Hematopoietic multipotent progenitor cell treated with erythropoietin and hydrocortisone succinate and interleukin-3 and kit ligand, for 17 days (in vitro differentiated cells): ENCODE measurements around the gene FBXO48.
"Not testable (repeated sequence)": the region's sequence is repeated elsewhere in the genome, so short reads cannot be mapped to it uniquely, and the experiment has no call there.

Experiments used
- DNase-seq: peaks from one replicate; pipeline ENCODE4 v3.0.0-alpha.2; 2015; ENCODE audit warnings: low spot score

Gene FBXO48, protein sequence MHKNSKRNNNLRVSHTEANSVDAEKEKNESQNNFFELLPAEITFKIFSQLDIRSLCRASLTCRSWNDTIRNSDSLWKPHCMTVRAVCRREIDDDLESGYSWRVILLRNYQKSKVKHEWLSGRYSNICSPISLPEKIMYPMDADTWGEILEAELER

DNA sequence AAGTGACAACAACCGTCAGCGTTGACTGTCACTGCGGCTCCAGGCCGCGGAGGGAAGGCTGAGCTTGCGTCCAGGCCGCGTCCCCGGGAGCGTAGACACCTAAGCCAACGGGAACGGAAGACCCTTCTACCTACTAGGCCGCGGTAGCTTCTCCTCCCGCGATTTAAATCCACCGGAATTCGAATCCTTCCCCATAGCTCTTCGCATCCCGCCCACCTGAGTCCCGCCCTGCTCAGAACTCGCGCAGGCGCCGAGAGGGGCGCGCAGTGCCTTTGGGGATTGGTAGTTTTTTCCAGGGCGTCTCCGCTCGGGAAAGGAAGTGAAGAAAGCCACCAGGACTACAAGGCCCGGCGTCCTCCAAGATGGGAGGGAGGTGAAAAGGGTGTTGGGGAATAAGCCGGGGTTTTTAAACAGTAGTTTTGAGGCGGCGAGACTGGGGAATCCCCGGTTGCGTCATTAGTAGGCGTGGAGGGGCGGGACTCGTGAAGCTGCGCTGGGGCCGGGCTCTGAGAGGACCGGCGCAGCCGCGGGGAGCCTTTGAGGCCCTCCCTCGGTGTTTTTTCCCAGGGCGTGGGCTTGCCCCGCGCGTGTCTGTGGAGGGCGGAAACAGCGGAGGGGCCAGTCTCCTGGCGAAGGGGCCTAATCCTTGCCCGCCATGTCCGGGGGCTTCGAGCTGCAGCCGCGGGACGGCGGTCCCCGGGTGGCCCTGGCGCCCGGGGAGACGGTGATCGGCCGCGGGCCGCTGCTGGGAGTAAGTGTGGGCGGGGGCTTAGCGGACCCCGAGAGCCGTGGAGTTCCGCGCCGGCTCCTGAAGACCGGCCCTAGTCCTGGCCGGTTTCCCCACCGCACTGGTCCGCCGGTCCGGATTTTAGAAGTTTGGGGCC is at the start of gene FBXO48, which contains the start of gene APLF:
Gene FBXO48 (minus strand): TSS at position 218 of the 884 bp plus-strand sequence. CDS start 2,149 bp downstream, outside the sequence.
Gene APLF (plus strand): TSS at position 509 of the 884 bp plus-strand sequence. CDS start 147 bp downstream, at position 656.
- DNase-seq: peak; percentile 99

DNA sequence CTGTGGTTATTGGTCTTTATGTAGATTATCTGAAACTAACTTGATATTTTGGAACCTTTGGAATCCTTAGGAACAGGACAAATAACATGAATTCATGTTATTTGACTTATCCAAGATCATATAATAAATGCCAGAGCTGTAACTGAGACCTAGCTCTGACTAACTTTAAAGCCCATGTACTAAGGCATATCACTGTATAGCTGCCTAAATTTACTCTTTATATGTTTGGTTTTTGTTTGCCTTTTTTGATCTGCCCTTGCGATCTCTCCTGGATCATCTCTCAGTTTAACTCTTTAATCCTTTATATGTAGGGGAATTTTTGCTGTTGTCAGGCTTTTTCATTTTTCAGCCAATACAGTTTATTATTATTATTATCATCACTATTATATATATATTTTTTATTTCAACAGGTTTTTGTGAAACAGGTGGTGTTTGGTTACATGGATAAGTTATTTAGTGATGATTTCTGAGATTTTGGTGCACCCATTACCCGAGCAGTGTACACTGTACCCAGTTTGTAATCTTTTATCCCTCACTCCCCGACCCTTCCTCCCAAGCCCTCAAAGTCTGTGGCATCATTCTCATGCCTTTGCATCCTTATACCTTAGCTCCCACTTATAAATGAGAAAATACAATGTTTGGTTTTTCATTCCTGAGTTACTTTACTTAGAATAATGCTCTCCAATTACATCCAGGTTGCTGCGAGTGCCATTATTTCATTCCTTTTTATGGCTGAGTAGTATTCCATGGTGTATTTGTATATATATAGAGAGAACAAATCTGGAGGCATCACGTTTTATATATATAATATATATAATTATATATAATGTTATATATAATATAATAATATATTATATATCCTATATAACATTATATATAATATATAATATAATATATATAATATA is 49.2 kb upstream of the FBXO48 start:
- DNase-seq: no peak

DNA sequence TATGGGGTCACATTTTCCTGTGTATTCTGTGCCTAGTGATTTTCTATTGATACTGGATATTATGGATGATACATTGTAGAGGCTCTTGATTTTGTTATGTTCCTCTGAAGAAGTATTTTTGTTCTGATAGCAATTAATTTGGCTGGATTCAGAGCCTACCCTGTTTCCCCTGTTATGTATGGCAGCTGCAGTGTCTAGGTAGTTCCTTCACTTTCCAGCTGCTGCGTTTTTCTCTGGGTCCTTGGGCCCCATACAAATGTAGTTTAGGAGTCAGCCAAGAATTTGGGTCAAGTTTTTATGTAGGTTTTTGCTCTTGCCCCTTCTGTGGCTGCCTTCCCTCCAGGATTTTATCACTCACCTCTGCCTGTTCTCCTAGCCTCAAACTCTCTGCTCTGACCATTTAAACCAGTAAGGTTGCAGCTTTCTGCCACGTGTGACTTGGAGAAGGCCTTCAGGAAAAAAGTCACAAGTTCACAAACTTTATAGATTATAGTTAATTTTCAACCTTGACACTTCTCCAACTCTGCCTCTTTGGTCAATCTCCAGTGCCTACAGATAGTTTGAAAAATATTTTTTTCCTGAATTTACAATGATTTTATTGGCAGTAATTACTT is 47.3 kb upstream of the FBXO48 start:
- DNase-seq: no peak

DNA sequence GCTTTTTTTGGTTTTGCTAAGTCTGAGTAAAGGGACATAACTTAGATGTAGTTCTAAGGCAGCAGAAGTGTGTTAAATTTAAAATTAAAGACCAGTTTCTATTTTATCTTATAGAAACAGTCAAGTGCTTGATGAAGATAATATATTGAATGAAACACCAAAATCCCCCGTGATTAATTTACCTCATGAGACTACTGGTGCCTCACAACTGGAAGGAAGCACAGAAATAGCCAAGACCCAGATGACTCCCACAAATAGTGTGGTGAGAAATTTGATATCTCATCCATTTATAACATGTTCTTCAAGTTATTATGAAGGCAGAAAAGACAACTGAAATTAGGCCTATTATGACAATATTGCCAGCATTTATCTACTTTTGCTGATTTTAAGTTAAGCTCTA is 45.9 kb upstream of the FBXO48 start:
- DNase-seq: no peak

DNA sequence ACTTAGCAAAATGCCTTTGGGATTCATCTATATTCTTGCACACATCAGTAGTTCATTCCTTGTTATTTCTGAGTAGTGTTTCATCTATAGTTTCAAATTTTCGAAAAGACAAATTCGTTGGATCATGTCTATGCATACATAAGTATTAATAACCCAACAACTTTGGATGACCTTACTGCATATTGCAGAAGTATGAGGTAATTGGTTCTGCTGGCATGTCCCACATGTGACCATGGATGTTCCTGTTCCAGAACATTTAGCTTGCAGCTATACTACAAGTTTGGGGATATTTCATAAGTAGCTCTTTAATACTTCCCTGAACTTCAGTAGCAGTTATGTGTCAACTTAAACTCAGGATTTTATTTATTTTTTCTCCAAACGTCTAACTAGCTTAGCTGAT is 45.2 kb upstream of the FBXO48 start:
- DNase-seq: no peak

DNA sequence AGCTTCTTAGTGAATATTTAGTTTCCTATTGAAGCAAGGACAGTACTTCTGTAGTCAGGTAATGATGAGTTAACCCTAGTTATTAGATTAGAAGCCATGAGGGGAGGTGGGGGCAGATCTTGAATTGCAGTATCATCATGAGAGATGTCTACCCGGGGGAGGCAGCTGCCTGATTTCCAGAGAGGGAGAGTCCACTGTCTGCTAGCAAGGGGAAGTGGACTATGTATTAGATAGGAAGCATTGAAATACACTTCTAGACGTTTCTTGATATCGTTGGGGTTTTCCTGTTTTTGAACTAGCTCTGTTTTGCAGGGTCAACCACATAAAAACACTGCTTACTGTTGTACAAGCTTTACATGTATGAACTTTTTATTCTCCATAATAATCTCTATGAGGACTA is 39.1 kb upstream of the FBXO48 start:
- DNase-seq: no peak

DNA sequence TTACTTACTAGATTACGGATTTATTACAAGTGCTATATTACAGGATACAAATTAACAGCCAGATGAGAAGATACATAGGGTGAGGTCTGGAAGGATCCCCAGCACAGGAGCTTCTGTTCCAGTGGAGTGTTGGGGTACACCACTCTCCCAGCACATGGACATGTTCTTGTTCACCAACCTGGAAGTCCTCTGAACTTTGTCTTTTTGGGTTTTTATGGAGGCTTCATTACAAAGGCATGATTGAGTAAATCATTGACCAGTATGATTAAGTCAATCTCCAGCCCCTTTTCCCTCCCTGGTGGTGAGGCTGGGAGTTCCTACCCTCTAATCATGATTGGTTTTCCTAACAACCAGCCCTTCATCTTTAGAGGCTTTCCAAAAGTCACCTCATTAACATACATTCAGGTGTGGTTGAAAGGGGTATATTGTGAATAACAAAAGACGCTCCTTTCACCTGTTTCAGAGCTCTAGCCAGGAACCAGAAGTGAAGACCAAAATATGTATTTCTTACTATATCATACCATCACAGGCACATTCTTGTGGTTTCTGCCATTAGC is 38.6 kb upstream of the FBXO48 start:
- no peak for DNase-seq

DNA sequence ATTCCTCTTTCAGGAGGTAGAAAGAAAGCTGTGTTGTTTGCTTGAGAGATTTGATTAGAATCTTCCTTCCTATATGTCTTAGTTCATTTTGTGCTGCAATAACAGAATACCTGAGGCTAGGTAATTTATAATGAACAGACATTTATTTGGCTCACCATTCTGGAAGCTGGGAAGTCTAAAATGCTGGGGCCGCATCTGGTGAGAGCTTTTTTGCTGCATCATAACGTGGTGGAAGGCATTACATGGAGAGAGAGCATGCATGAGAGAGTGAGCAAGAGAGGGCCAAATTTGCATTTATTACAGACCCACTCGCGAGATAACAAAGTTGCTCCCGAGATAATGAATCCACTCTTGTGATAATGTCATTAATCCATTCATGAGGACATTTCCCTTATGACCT is 34.7 kb upstream of the FBXO48 start:
- no peak for DNase-seq

DNA sequence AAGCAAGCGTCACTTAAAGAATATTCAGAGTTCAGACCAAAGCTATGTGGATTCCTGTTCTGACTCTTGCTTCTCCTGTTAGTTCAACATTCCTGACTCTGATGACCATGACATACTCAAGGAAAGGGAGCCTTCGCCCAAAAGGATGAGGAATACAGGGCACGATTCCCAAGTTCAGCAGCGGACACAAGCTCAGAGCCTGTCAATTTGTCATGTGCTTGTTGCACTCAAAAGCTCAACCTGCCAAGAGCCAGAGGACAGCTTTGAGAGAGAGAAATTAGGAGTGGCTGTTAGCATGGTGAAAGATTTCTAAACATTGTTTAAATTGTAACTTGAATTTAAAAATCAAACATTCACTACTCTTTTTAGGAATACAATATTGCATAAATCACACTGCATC is 33.6 kb upstream of the FBXO48 start:
- DNase-seq: no peak

DNA sequence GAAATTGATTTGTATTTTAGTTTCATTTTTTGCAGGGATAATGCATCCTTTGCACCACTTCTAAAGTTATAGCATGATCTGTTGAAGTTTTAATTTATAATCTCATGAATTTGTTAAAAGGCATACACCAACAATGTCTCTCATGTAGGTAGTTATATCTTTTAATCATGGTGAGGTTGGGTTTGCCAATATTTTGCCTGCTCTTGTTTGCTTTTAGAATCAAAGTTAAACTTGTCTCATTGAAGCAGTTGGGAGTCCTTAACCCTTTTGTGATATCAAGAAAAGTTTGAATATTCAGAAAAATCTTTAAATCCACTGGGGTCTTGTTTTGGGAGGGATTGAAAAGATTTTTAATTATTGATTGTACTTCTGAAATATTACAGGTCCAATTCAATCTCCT is 32.0 kb upstream of the FBXO48 start:
- DNase-seq: no peak

DNA sequence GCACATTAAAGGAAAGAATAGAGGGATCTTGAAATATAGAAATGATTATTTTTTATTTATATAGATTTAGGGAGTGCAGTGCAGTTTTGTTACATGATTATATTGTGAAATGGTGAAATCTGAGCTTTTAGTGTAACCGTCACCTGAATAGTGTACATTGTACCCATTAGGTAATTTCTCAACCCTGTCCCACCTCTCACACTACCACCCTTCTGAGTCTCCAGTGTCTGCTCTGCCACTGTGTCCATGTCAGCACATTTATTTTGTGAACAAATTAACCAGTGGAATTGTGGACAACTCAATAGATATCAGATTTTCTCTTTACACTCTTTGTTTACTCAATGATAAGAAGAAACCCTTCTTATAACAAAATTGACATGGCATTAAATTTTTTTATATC is 24.5 kb upstream of the FBXO48 start:
- no peak for DNase-seq

DNA sequence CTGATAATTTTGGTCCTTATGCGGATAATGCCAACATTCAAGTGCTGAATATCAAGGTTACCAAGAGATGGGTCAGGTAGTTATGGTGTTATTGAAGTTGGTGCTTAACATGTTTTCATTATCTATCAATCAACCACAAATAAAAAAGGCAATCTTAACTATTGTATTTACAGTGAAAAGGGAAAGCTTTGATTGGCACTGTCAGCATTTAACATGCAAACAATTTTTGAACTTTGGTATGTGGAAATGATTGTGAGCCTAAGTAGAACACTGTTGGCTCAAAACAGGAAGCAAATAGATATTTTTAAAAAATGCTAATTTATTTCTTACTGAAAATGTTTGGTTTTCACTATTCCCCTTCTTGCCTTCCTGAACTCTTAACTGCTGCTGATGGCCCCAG is 22.2 kb upstream of the FBXO48 start:
- no peak for DNase-seq

DNA sequence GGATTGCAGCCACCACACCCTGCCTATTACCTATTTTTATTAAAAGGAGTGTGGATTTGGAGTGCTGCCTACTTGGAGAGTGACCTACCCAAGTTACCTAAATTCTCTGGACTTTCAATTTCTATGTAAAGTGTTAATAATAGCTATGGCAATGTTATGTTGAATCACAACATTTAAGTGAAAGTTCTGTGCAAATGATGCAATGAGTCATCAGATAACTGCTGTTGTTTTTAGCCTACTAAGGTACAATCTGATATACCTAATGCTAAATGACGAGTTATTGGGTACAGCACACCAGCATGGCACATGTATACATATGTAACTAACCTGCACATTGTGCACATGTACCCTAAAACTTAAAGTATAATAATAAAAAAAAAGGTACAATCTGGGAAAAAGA is 21.5 kb upstream of the FBXO48 start:
- DNase-seq: not testable (repeated sequence)

DNA sequence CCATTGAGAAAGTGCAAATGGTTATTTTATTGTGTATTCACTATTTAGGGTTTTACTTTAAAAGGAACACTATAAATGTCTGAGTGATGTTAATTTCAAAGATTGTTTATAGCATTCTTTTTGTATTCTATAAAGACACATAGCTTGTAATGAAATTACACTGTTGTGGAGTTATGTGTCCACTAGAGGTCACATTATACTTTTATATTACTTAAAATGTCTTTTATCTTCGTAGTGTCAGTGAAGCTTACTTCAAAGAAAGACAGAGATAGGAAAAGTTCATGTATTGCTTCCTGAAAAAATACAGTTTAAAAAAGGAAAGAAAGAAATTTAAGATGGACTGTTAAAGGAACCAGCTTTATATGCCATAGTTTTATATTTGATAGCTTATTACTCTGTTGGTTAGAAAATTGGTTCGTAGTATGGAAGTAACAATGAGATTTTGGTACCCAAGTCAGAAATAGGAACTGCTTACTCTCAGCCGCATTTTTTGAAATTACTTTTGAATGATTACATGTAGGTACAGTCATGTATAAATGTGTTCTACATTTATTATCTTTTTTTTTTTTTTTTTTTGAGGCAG is 20.8 kb upstream of the FBXO48 start:
- DNase-seq: peak; percentile 34

DNA sequence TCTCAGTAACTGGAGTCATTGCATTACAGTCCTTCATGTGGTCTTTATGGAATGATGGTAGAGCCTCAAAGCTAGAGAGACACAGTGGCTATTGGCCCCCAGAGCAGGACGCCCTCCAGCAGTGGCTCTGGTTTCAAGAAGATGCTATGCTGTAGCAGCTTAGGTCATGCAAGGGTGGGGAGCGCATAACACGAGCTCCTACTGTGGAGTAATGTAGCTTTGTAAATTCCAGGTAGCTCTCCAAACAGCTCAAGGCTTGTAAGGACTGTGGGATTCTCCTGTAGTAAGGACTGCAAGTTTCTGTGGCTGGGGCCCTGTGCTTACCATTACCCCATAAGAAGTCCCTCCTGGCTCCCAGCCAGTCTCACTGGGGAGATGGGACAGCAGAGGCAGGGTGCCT is 15.9 kb upstream of the FBXO48 start:
- DNase-seq: no peak

DNA sequence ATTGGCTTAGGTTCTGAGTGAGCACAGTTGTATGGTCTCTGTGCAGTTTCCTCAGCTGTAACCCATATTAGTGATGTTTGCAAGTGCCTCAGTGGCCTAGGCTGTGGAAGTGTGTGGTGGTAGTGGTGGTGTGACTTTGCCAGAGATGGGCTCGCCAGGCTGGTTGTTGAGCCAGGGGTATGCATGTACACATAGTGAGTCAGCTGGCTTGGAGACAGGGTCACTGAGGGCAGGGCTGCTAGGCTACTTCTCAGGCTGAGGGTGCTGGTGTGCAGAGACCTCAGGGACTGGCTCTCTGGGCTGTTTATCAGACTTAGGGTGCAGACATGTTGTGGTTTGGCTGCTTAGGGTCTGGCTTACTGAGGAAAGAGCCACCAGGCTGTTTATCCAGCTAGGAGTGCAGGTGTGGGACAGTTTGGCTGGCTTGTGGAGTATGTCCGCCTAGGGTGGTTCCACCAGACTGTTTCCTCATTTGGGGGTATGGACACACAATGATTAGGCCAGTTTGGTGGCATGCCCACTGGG is 15.3 kb upstream of the FBXO48 start:
- no peak for DNase-seq

DNA sequence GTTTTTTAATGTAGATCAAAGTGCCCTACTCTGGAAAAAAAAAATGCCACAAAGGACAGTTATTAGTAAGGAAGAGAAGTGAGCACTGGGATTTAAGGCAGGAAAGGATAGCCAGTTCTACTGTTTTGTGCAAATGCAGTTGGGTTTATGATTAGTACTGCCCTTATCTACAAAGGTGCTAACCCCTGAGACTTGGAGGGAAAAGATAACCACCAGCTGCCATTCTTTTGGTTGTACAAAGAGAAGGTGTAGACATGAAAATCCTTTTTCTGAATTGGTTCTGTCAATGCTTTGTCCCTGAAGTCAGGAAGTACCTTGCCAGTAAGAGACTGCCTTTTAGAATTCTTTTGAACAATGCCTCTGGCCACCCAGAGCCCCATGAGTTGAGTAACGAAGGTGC is 11.6 kb upstream of the FBXO48 start:
- no peak for DNase-seq

DNA sequence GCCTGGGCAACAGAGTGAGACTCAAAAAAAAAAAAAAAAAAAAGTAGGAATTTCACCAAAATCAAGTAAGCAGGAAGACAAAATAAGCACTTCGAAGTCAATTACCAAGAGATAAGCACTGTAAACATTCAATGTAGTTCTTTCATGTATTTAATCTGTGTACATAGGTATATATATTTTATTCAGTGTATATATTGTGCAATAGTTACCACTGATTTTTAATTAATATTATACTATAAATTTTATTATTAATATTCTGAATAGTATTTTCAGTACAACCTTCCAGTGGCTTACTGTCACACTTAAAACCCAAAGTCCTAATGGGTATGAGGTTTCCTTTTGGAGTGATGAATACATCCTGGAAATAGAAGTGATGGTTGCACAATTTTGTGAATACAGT is 9.4 kb upstream of the FBXO48 start:
- no peak for DNase-seq

DNA sequence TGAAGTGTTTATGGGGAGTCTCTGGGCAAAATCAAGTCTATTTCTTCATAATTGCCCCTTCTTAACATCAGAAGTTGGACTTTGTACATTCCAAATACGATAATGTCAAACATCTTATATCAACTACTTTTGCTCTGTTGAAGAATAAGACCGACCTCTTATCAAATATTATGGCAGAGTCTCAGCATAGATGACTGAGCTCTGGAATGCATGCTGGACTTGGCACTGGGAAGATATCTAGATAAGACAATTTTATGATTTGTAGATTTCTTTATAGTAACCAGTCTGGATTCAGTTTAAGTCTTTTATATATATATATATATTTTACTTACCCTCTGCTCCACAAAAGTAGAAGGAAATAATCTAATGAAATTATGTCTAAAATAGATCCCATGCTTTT is 8.5 kb upstream of the FBXO48 start:
- no peak for DNase-seq

DNA sequence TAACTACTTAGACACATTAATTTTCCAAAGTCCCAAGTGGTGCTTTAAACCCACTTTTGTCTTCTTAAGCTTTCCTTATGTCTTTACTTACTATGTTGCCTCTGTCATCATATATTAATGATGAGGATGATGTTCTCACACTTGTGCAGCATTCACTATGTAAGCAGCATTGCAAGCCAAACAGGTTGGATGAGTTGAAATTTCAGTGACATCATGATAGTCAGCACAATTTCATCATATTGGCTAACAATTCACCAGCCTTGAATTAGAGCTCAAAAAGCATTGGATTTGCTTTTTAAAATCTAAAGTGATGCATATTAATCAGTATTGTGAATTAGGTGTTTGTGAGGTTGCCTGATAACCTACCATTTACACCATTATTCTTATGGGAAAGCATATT is 8.0 kb upstream of the FBXO48 start:
- no peak for DNase-seq

DNA sequence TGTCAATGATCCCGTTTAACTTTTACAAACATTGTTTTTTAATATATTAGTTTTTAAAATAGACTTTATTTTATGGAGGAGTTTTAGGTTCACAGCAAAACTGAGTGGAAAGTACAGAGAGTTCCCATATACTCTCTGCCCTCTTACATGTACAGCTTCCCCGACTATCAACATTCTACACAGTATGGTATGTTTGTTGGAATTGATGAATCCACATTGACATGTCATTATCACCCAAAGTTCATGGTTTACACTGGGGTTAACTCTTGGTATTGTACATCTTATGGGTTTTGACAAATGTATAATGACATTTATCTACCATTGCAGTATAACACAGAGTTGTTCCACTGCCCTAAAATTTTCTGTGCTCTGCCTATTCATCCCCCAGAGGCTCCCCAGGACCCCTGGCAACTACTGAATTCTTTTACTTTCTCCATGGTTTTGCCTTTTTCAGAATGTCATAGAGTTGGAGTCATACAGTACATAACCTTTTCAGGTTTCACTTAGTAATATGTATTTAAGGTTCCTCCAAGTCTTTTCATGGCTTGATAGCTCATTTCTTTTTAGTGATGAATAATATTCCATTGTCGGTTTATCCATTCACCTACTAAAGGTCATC is 5.8 kb upstream of the FBXO48 start:
- DNase-seq: no peak
